KMS-11 (cell line): ENCODE results near the gene CD99.
"Not testable (repeated sequence)": the region's sequence is repeated elsewhere in the genome, so short reads cannot be mapped to it uniquely, and the experiment has no call there.

Experiments used
- H2AFZ ChIP-seq: fragments of 200-600 bp; sonication (generic); 2 replicates; pipeline ENCODE4 v1.6.1; 2016; ENCODE audit warnings: antibody characterized with exemption, mixed run types, low read depth
- H3K27ac ChIP-seq: fragments of 200-600 bp; sonication (generic); 2 replicates; pipeline ENCODE4 v1.6.1; 2016; ENCODE audit warnings: mild to moderate bottlenecking, mixed run types
- H3K27me3 ChIP-seq: fragments of 200-600 bp; sonication (generic); 2 replicates; pipeline ENCODE4 v1.6.1; 2017; ENCODE audit warnings: mild to moderate bottlenecking, low read depth, mixed run types, moderate library complexity; ENCODE audit not compliant: insufficient read depth
- H3K36me3 ChIP-seq: fragments of 200-600 bp; sonication (generic); 2 replicates; pipeline ENCODE4 v1.6.1; 2017; ENCODE audit warnings: mild to moderate bottlenecking, mixed run types; ENCODE audit not compliant: insufficient read depth
- H3K4me1 ChIP-seq: fragments of 200-600 bp; sonication (generic); 2 replicates; pipeline ENCODE4 v1.6.1; 2016; ENCODE audit warnings: mild to moderate bottlenecking, low read depth, mixed run types; ENCODE audit not compliant: poor library complexity, severe bottlenecking
- H3K4me2 ChIP-seq: fragments of 200-600 bp; sonication (generic); 2 replicates; pipeline ENCODE4 v1.7.0; 2016; ENCODE audit warnings: mild to moderate bottlenecking, mixed run types
- H3K4me3 ChIP-seq: fragments of 200-600 bp; sonication (generic); IDR thresholded peaks from 2 replicates; pipeline ENCODE4 v1.6.1; 2017; ENCODE audit warnings: low read depth, low read length, mixed read lengths; ENCODE audit not compliant: insufficient read depth
- H3K79me2 ChIP-seq: fragments of 200-600 bp; sonication (generic); 2 replicates; pipeline ENCODE4 v1.6.1; 2016; ENCODE audit warnings: low read depth, mixed run types; ENCODE audit not compliant: insufficient read depth
- H3K9ac ChIP-seq: fragments of 200-600 bp; sonication (generic); 2 replicates; pipeline ENCODE4 v1.6.1; 2016; ENCODE audit warnings: mild to moderate bottlenecking, mixed run types
- H4K20me1 ChIP-seq: fragments of 200-600 bp; sonication (generic); 2 replicates; pipeline ENCODE4 v1.6.1; 2016; ENCODE audit warnings: mild to moderate bottlenecking, mixed run types; ENCODE audit not compliant: insufficient read depth
- CTCF ChIP-seq: fragments of 200-600 bp; sonication (generic); conservative IDR thresholded peaks from 2 replicates; pipeline ENCODE4 v1.6.1; 2017; ENCODE audit warnings: low read depth, mild to moderate bottlenecking, antibody characterized with exemption, low read length, moderate library complexity, mixed read lengths

The CD99 gene

GRCh38 chrX:2718821-2719220 lies 27.7 kb downstream of the CD99 start:
- no peaks in the 10 kb centered on the region for H3K36me3 ChIP-seq
- H3K9ac ChIP-seq, result no peak overlapping the region
- no peak overlapping the region for H3K27ac ChIP-seq
- H3K27me3 ChIP-seq, result no peaks in the 10 kb centered on the region
- H4K20me1 ChIP-seq, result no peaks in the 10 kb centered on the region
- H3K4me1 ChIP-seq, result no peaks in the 10 kb centered on the region
- no peak for TF ChIP-seq CTCF
- no peaks in the 10 kb centered on the region for H3K79me2 ChIP-seq
- H3K4me2 ChIP-seq, result no peak overlapping the region
- no peak overlapping the region for H2AFZ ChIP-seq
- no peak overlapping the region for H3K4me3 ChIP-seq

- H3K27ac ChIP-seq, result no peak overlapping the region
These were observed 28.8 kb downstream of the CD99 start for GRCh38 chrX:2719774-2720447.

GRCh38 chrX:2723286-2723879 lies 32.3 kb downstream of the CD99 start:
- Histone ChIP-seq H3K27ac (no peak overlapping the region), H2AFZ (no peak overlapping the region), H4K20me1 (no peaks in the 10 kb centered on the region), H3K36me3 (no peaks in the 10 kb centered on the region), H3K79me2 (no peaks in the 10 kb centered on the region), H3K27me3 (no peaks in the 10 kb centered on the region), H3K4me3 (no peak overlapping the region), H3K9ac (no peak overlapping the region), H3K4me2 (no peak overlapping the region), H3K4me1 (no peaks in the 10 kb centered on the region)
- no peak for TF ChIP-seq CTCF

More at GRCh38 chrX:2719774-2720447, 28.8 kb downstream of the CD99 start:
- Histone ChIP-seq H3K4me2 (no peak overlapping the region), H3K9ac (no peak overlapping the region), H2AFZ (no peak overlapping the region), H4K20me1 (no peaks in the 10 kb centered on the region), H3K4me3 (no peak overlapping the region), H3K79me2 (no peaks in the 10 kb centered on the region), H3K4me1 (no peaks in the 10 kb centered on the region), H3K27me3 (no peaks in the 10 kb centered on the region), H3K36me3 (no peaks in the 10 kb centered on the region)
- no peak for TF ChIP-seq CTCF

GRCh38 chrX:2727264-2727663 lies 36.2 kb downstream of the CD99 start:
- H3K4me1 ChIP-seq, H3K36me3 ChIP-seq, H3K79me2 ChIP-seq: not testable (repeated sequence)

GRCh38 chrX:2732076-2732475 lies 41.0 kb downstream of the CD99 start:
- Histone ChIP-seq H3K27me3 (no peaks in the 10 kb centered on the region), H3K27ac (no peak overlapping the region), H3K79me2 (no peaks in the 10 kb centered on the region), H3K4me3 (no peak overlapping the region), H3K4me2 (no peak overlapping the region), H4K20me1 (no peaks in the 10 kb centered on the region), H2AFZ (no peak overlapping the region), H3K4me1 (no peaks in the 10 kb centered on the region), H3K36me3 (no peaks in the 10 kb centered on the region), H3K9ac (no peak overlapping the region)
- no peak for TF ChIP-seq CTCF

More at GRCh38 chrX:2727264-2727663, 36.2 kb downstream of the CD99 start:
- not testable (repeated sequence) for H3K4me3 ChIP-seq, H3K27me3 ChIP-seq, H2AFZ ChIP-seq, H3K4me2 ChIP-seq, H3K27ac ChIP-seq, H3K9ac ChIP-seq, H4K20me1 ChIP-seq
